Measurements from ENCODE around the gene SLC15A2. TPM values are rescaled to one million over a fixed set of nuclear protein-coding genes. Genes with fewer than 3 reads are reported as not detected.
"Not testable (repeated sequence)": the region's sequence is repeated elsewhere in the genome, so short reads cannot be mapped to it uniquely, and the experiment has no call there.

SLC15A2 gene
- total RNA-seq, 2 experiments from 2014 or later, result 0.49 to 1.5 TPM

GRCh38 chr3:121885386-121885785 lies 8.8 kb upstream of the SLC15A2 start:
- H3K27ac Mint-ChIP-seq, result no peak overlapping the region
- DNase-seq, result no peak
- H3K4me1 Mint-ChIP-seq (ENCODE audit: low read depth), result no peaks in the 10 kb centered on the region
- no peaks in the 10 kb centered on the region for H3K36me3 Mint-ChIP-seq (ENCODE audit: low read depth)
- CTCF ChIA-PET, result no interaction called here
- no peaks in the 10 kb centered on the region for H3K9me3 Mint-ChIP-seq
- H3K4me3 Mint-ChIP-seq, result no peak overlapping the region
- intact Hi-C loops (cut with micrococcal nuclease), result no loop called here
- H3K27me3 Mint-ChIP-seq (ENCODE audit: low read depth), result no peaks in the 10 kb centered on the region

GRCh38 chr3:121895121-121895520 lies 920 bp downstream of the SLC15A2 start:
- intact Hi-C loops (cut with micrococcal nuclease), result no loop called here

GRCh38 chr3:121895736-121896135 lies 1.5 kb downstream of the SLC15A2 start:
- intact Hi-C loops (cut with micrococcal nuclease), result no loop called here
- Mint-ChIP-seq H3K4me3 (no peak overlapping the region), H3K36me3 (ENCODE audit: low read depth) (peaks cover 2% of the 10 kb centered on the region), H3K27me3 (ENCODE audit: low read depth) (no peaks in the 10 kb centered on the region), H3K4me1 (ENCODE audit: low read depth) (no peaks in the 10 kb centered on the region), H3K9me3 (no peaks in the 10 kb centered on the region), H3K27ac (no peak overlapping the region)
- CTCF ChIA-PET, result interaction anchor here (0.8 kb wide), 1 partner anchor 28 kb away, joined by 3 read pairs; no protein-coding TSS in a partner anchor
- no peak for DNase-seq

More at GRCh38 chr3:121895121-121895520, 920 bp downstream of the SLC15A2 start:
- Mint-ChIP-seq H3K4me1 (ENCODE audit: low read depth) (no peaks in the 10 kb centered on the region), H3K9me3 (no peaks in the 10 kb centered on the region), H3K4me3 (no peak overlapping the region), H3K27me3 (ENCODE audit: low read depth) (no peaks in the 10 kb centered on the region), H3K36me3 (ENCODE audit: low read depth) (peaks cover 2% of the 10 kb centered on the region), H3K27ac (no peak overlapping the region)
- CTCF ChIA-PET, result interaction anchor here (0.8 kb wide), 1 partner anchor 27 kb away, joined by 3 read pairs; no protein-coding TSS in a partner anchor
- DNase-seq, result no peak

GRCh38 chr3:121896823-121897222 lies 2.6 kb downstream of the SLC15A2 start:
- no peaks in the 10 kb centered on the region for H3K4me1 Mint-ChIP-seq (ENCODE audit: low read depth)
- no peaks in the 10 kb centered on the region for H3K9me3 Mint-ChIP-seq
- no peak overlapping the region for H3K4me3 Mint-ChIP-seq
- H3K27ac Mint-ChIP-seq, result no peak overlapping the region
- H3K36me3 Mint-ChIP-seq (ENCODE audit: low read depth), result peaks cover 2% of the 10 kb centered on the region
- CTCF ChIA-PET, result no interaction called here
- DNase-seq, result no peak
- intact Hi-C loops (cut with micrococcal nuclease), result no loop called here
- H3K27me3 Mint-ChIP-seq (ENCODE audit: low read depth), result no peaks in the 10 kb centered on the region

GRCh38 chr3:121897296-121897695 lies 3.1 kb downstream of the SLC15A2 start:
- no peak overlapping the region for H3K4me3 Mint-ChIP-seq
- H3K9me3 Mint-ChIP-seq, result no peaks in the 10 kb centered on the region
- no peak overlapping the region for H3K27ac Mint-ChIP-seq
- intact Hi-C loops (cut with micrococcal nuclease), result no loop called here
- CTCF ChIA-PET, result interaction anchor here (0.7 kb wide), 1 partner anchor 1374 kb away, joined by 3 read pairs; no protein-coding TSS in a partner anchor
- no peaks in the 10 kb centered on the region for H3K4me1 Mint-ChIP-seq (ENCODE audit: low read depth)
- H3K36me3 Mint-ChIP-seq (ENCODE audit: low read depth), result peaks cover 4% of the 10 kb centered on the region
- H3K27me3 Mint-ChIP-seq (ENCODE audit: low read depth), result no peaks in the 10 kb centered on the region
- DNase-seq, result no peak

- DNase-seq, result no peak
- CTCF ChIA-PET, result no interaction called here
- no peaks in the 10 kb centered on the region for H3K4me1 Mint-ChIP-seq (ENCODE audit: low read depth)
Observed at GRCh38 chr3:121913305-121913990, 19.2 kb downstream of the SLC15A2 start.

GRCh38 chr3:121914081-121914998 lies 20.1 kb downstream of the SLC15A2 start:
- intact Hi-C loops (cut with micrococcal nuclease), result no loop called here
- H3K36me3 Mint-ChIP-seq (ENCODE audit: low read depth), result peaks cover 8% of the 10 kb centered on the region
- CTCF ChIA-PET, result no interaction called here
- H3K4me3 Mint-ChIP-seq, result no peak overlapping the region
- H3K4me1 Mint-ChIP-seq (ENCODE audit: low read depth), result no peaks in the 10 kb centered on the region
- no peaks in the 10 kb centered on the region for H3K27me3 Mint-ChIP-seq (ENCODE audit: low read depth)
- DNase-seq, result no peak
- no peaks in the 10 kb centered on the region for H3K9me3 Mint-ChIP-seq
- H3K27ac Mint-ChIP-seq, result no peak overlapping the region

More at GRCh38 chr3:121913305-121913990, 19.2 kb downstream of the SLC15A2 start:
- intact Hi-C loops (cut with micrococcal nuclease), result no loop called here
- Mint-ChIP-seq H3K27me3 (ENCODE audit: low read depth) (no peaks in the 10 kb centered on the region), H3K4me3 (no peak overlapping the region), H3K9me3 (no peaks in the 10 kb centered on the region), H3K27ac (no peak overlapping the region), H3K36me3 (ENCODE audit: low read depth) (peaks cover 11% of the 10 kb centered on the region)

GRCh38 chr3:121916189-121916588 lies 22.0 kb downstream of the SLC15A2 start:
- intact Hi-C loops (cut with micrococcal nuclease), result no loop called here
- CTCF ChIA-PET, result no interaction called here
- no peak for DNase-seq
- H3K9me3 Mint-ChIP-seq, result no peaks in the 10 kb centered on the region
- H3K36me3 Mint-ChIP-seq (ENCODE audit: low read depth), result peaks cover 4% of the 10 kb centered on the region
- no peak overlapping the region for H3K27ac Mint-ChIP-seq
- no peak overlapping the region for H3K4me3 Mint-ChIP-seq
- no peaks in the 10 kb centered on the region for H3K27me3 Mint-ChIP-seq (ENCODE audit: low read depth)
- no peaks in the 10 kb centered on the region for H3K4me1 Mint-ChIP-seq (ENCODE audit: low read depth)

GRCh38 chr3:121918779-121919483 lies 24.7 kb downstream of the SLC15A2 start:
- Mint-ChIP-seq H3K4me3 (no peak overlapping the region), H3K9me3 (no peaks in the 10 kb centered on the region), H3K36me3 (ENCODE audit: low read depth) (peaks cover 8% of the 10 kb centered on the region), H3K4me1 (ENCODE audit: low read depth) (no peaks in the 10 kb centered on the region), H3K27ac (no peak overlapping the region), H3K27me3 (ENCODE audit: low read depth) (no peaks in the 10 kb centered on the region)
- DNase-seq, result no peak
- CTCF ChIA-PET, result no interaction called here
- intact Hi-C loops (cut with micrococcal nuclease), result no loop called here

- Mint-ChIP-seq H3K36me3 (ENCODE audit: low read depth) (peaks cover 4% of the 10 kb centered on the region), H3K4me1 (ENCODE audit: low read depth) (no peaks in the 10 kb centered on the region), H3K27me3 (ENCODE audit: low read depth) (no peaks in the 10 kb centered on the region), H3K27ac (no peak overlapping the region), H3K4me3 (no peak overlapping the region), H3K9me3 (no peaks in the 10 kb centered on the region)
- DNase-seq, result no peak
- intact Hi-C loops (cut with micrococcal nuclease), result no loop called here
- CTCF ChIA-PET, result no interaction called here
Observed at GRCh38 chr3:121924734-121925133, 30.5 kb downstream of the SLC15A2 start.

GRCh38 chr3:121926380-121926779 lies 32.2 kb downstream of the SLC15A2 start:
- peaks cover 4% of the 10 kb centered on the region for H3K36me3 Mint-ChIP-seq (ENCODE audit: low read depth)
- no peaks in the 10 kb centered on the region for H3K4me1 Mint-ChIP-seq (ENCODE audit: low read depth)
- CTCF ChIA-PET, result no interaction called here
- intact Hi-C loops (cut with micrococcal nuclease), result no loop called here
- H3K4me3 Mint-ChIP-seq, result no peak overlapping the region
- no peak for DNase-seq
- no peaks in the 10 kb centered on the region for H3K27me3 Mint-ChIP-seq (ENCODE audit: low read depth)
- H3K27ac Mint-ChIP-seq, result no peak overlapping the region
- no peaks in the 10 kb centered on the region for H3K9me3 Mint-ChIP-seq

GRCh38 chr3:121938141-121938855 lies 44.1 kb downstream of the SLC15A2 start:
- H3K4me3 Mint-ChIP-seq; H3K4me1 Mint-ChIP-seq (ENCODE audit: low read depth); intact Hi-C loops (cut with micrococcal nuclease); H3K27ac Mint-ChIP-seq; CTCF ChIA-PET; DNase-seq; H3K9me3 Mint-ChIP-seq; H3K27me3 Mint-ChIP-seq (ENCODE audit: low read depth); H3K36me3 Mint-ChIP-seq (ENCODE audit: low read depth): not testable (repeated sequence)

Data from activated naive CD4-positive, alpha-beta T cell treated with anti-CD3 and anti-CD28 coated beads for 36 hours (primary cell).